Upper lobe of left lung (tissue), 4 donors: Measurements from ENCODE around the gene LEAP2.

Source experiments
- EP300 ChIP-seq, 4 donors: sonication (generic); formaldehyde crosslinking; IDR thresholded peaks; one replicate each; pipeline ENCODE4 v1.5.1; 2017; ENCODE audit warnings: antibody characterized with exemption in 4 of 4, control low read depth in 2 of 4
- POLR2AphosphoS5 ChIP-seq, 2 donors: sonication (generic); formaldehyde crosslinking; IDR thresholded peaks; one replicate each; pipeline ENCODE4 v1.5.1; 2017; ENCODE audit warnings: antibody characterized with exemption in 2 of 2
- TF ChIP-seq, protein P1 (sequence below), 6 experiments: fragments of 450-650 bp in 4 of 6; fragments of 200-600 bp in 2 of 6; sonication (generic) in 2 of 6; IDR thresholded peaks; one replicate each; pipeline ENCODE4 v1.5.1; 2016 to 2019; ENCODE audit warnings: antibody characterized with exemption in 6 of 6

DNA sequence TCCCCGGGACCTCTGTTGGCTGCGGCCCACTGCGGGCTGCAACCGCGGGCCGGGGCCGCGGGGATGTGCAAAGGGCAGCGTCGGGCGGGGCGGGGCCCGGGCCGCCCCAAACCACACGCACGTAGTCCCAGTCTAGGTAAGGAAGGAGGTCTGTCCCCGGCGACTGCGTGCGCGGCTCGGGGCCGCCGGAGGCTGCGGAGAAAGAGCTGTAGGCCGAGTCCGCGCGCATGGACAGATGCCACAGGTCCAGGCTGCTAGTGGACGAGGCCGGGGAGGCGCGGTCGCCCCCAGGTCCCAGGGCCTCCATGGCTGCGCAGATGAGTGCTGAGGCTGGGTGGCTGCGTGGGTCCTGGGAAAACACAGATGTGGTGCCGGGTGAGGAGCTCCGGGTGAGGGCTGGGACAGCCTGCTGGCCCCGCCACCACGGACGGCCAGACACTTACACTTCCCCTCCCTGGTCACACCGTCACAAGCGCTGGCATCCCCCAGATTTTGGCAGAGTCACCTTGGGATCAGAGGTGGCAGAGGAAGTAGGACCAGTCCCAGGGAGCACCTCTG, 47.6 kb upstream of the LEAP2 start:
- TF ChIP-seq, protein P1, sequence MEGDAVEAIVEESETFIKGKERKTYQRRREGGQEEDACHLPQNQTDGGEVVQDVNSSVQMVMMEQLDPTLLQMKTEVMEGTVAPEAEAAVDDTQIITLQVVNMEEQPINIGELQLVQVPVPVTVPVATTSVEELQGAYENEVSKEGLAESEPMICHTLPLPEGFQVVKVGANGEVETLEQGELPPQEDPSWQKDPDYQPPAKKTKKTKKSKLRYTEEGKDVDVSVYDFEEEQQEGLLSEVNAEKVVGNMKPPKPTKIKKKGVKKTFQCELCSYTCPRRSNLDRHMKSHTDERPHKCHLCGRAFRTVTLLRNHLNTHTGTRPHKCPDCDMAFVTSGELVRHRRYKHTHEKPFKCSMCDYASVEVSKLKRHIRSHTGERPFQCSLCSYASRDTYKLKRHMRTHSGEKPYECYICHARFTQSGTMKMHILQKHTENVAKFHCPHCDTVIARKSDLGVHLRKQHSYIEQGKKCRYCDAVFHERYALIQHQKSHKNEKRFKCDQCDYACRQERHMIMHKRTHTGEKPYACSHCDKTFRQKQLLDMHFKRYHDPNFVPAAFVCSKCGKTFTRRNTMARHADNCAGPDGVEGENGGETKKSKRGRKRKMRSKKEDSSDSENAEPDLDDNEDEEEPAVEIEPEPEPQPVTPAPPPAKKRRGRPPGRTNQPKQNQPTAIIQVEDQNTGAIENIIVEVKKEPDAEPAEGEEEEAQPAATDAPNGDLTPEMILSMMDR (IDR thresholded peaks at IDR 0.05): no peak
- TF ChIP-seq POLR2AphosphoS5 (IDR thresholded peaks at IDR 0.05): no peak
- TF ChIP-seq EP300 (IDR thresholded peaks at IDR 0.05): no peak
